ENCODE measurements around the gene ANK3.

ANK3 gene

GRCh38 chr10:60276232-60276631 lies 113.4 kb downstream of the ANK3 start:
- Histone ChIP-seq H3K18ac (ENCODE audit: low read length) (no peak overlapping the region), H3K14ac (ENCODE audit: low read length) (no peak overlapping the region), H3K9me3 (ENCODE audit: insufficient read depth, low read depth, low read length) (no peaks in the 10 kb centered on the region), H2BK12ac (ENCODE audit: low read length) (no peak overlapping the region), H3K79me2 (ENCODE audit: control insufficient read depth, insufficient read depth, low read length, poor library complexity) (no peaks in the 10 kb centered on the region), H4K12ac (ENCODE audit: low read depth, low read length) (no peak overlapping the region), H2AK5ac (ENCODE audit: low read length) (no peak overlapping the region), H3K79me1 (ENCODE audit: low read length) (peaks cover 3% of the 10 kb centered on the region), H3K36me3 (ENCODE audit: control insufficient read depth in 1 of 2, insufficient read depth in 2 of 2, low read length in 2 of 2) (no peaks in the 10 kb centered on the region), H2BK5ac (ENCODE audit: low read depth, low read length, poor library complexity) (no peak overlapping the region), H3K27me3 (ENCODE audit: insufficient read depth, low read length) (no peaks in the 10 kb centered on the region), H3K4me3 (ENCODE audit: low read depth, low read length) (no peak overlapping the region), H4K91ac (ENCODE audit: low read depth, low read length) (no peak overlapping the region), H2BK120ac (ENCODE audit: insufficient read depth, low read length, poor library complexity) (no peak overlapping the region), H3K4me2 (ENCODE audit: low read length) (no peak overlapping the region), H4K8ac (ENCODE audit: low read depth, low read length) (no peak overlapping the region), H3K23ac (ENCODE audit: low read length) (no peak overlapping the region), H2AFZ (ENCODE audit: insufficient read depth, low read length, poor library complexity) (no peak overlapping the region), H3K9ac (ENCODE audit: low read length) (no peak overlapping the region), H3K4ac (ENCODE audit: low read depth, low read length) (no peak overlapping the region), H3K4me1 (ENCODE audit: control insufficient read depth in 1 of 2, insufficient read depth in 2 of 2, low read length in 2 of 2) (peaks cover 0 to 3% of the 10 kb centered on the region in 2 experiments), H3K27ac (ENCODE audit: low read depth, low read length) (no peak overlapping the region)
- WGBS (ENCODE audit: extremely low coverage, insufficient coverage, insufficient read length) = no CpG with 5 or more reads among the region's 2 CpGs
- DNase-seq = no peak

GRCh38 chr10:60271319-60272040 lies 118.2 kb downstream of the ANK3 start:
- Histone ChIP-seq H2AFZ (ENCODE audit: insufficient read depth, low read length, poor library complexity) (no peak overlapping the region), H3K4ac (ENCODE audit: low read depth, low read length) (no peak overlapping the region), H4K12ac (ENCODE audit: low read depth, low read length) (no peak overlapping the region), H2BK5ac (ENCODE audit: low read depth, low read length, poor library complexity) (no peak overlapping the region), H3K27me3 (ENCODE audit: insufficient read depth, low read length) (no peaks in the 10 kb centered on the region), H2BK120ac (ENCODE audit: insufficient read depth, low read length, poor library complexity) (no peak overlapping the region), H3K4me1 (ENCODE audit: control insufficient read depth in 1 of 2, insufficient read depth in 2 of 2, low read length in 2 of 2) (no peaks in the 10 kb centered on the region), H3K79me1 (ENCODE audit: low read length) (no peaks in the 10 kb centered on the region), H2AK5ac (ENCODE audit: low read length) (no peak overlapping the region), H3K23ac (ENCODE audit: low read length) (no peak overlapping the region), H3K18ac (ENCODE audit: low read length) (no peak overlapping the region), H3K79me2 (ENCODE audit: control insufficient read depth, insufficient read depth, low read length, poor library complexity) (no peaks in the 10 kb centered on the region), H3K14ac (ENCODE audit: low read length) (no peak overlapping the region), H3K9me3 (ENCODE audit: insufficient read depth, low read depth, low read length) (no peaks in the 10 kb centered on the region), H3K9ac (ENCODE audit: low read length) (no peak overlapping the region), H3K36me3 (ENCODE audit: control insufficient read depth in 1 of 2, insufficient read depth in 2 of 2, low read length in 2 of 2) (no peaks in the 10 kb centered on the region), H4K8ac (ENCODE audit: low read depth, low read length) (no peak overlapping the region), H2BK12ac (ENCODE audit: low read length) (no peak overlapping the region), H3K27ac (ENCODE audit: low read depth, low read length) (no peak overlapping the region), H4K91ac (ENCODE audit: low read depth, low read length) (no peak overlapping the region), H3K4me2 (ENCODE audit: low read length) (no peak overlapping the region), H3K4me3 (ENCODE audit: low read depth, low read length) (no peak overlapping the region)
- no peak for DNase-seq
- WGBS (ENCODE audit: extremely low coverage, insufficient coverage, insufficient read length) = no CpG with 5 or more reads among the region's 4 CpGs

- Histone ChIP-seq H2BK12ac (ENCODE audit: low read length) (no peak overlapping the region), H2AK5ac (ENCODE audit: low read length) (no peak overlapping the region), H3K27me3 (ENCODE audit: insufficient read depth, low read length) (no peaks in the 10 kb centered on the region), H4K8ac (ENCODE audit: low read depth, low read length) (no peak overlapping the region), H2BK5ac (ENCODE audit: low read depth, low read length, poor library complexity) (no peak overlapping the region), H3K79me1 (ENCODE audit: low read length) (no peaks in the 10 kb centered on the region), H3K4ac (ENCODE audit: low read depth, low read length) (no peak overlapping the region), H3K4me1 (ENCODE audit: control insufficient read depth in 1 of 2, insufficient read depth in 2 of 2, low read length in 2 of 2) (no peaks in the 10 kb centered on the region), H3K14ac (ENCODE audit: low read length) (no peak overlapping the region), H3K79me2 (ENCODE audit: control insufficient read depth, insufficient read depth, low read length, poor library complexity) (no peaks in the 10 kb centered on the region), H2BK120ac (ENCODE audit: insufficient read depth, low read length, poor library complexity) (no peak overlapping the region), H3K4me2 (ENCODE audit: low read length) (no peak overlapping the region), H2AFZ (ENCODE audit: insufficient read depth, low read length, poor library complexity) (no peak overlapping the region), H3K9ac (ENCODE audit: low read length) (no peak overlapping the region), H3K23ac (ENCODE audit: low read length) (no peak overlapping the region), H3K27ac (ENCODE audit: low read depth, low read length) (no peak overlapping the region), H3K36me3 (ENCODE audit: control insufficient read depth in 1 of 2, insufficient read depth in 2 of 2, low read length in 2 of 2) (no peaks in the 10 kb centered on the region), H3K9me3 (ENCODE audit: insufficient read depth, low read depth, low read length) (no peaks in the 10 kb centered on the region), H3K4me3 (ENCODE audit: low read depth, low read length) (no peak overlapping the region), H4K91ac (ENCODE audit: low read depth, low read length) (no peak overlapping the region), H3K18ac (ENCODE audit: low read length) (no peak overlapping the region), H4K12ac (ENCODE audit: low read depth, low read length) (no peak overlapping the region)
- no CpG with 5 or more reads among the region's 1 CpG for WGBS (ENCODE audit: extremely low coverage, insufficient coverage, insufficient read length)
- no peak for DNase-seq
Measured at GRCh38 chr10:60270426-60270825, 119.2 kb downstream of the ANK3 start.

GRCh38 chr10:60267802-60268201 lies 121.9 kb downstream of the ANK3 start:
- no CpG with 5 or more reads among the region's 6 CpGs for WGBS (ENCODE audit: extremely low coverage, insufficient coverage, insufficient read length)
- H3K4me1 ChIP-seq (ENCODE audit: control insufficient read depth in 1 of 2, insufficient read depth in 2 of 2, low read length in 2 of 2) = peaks cover 0 to 3% of the 10 kb centered on the region in 2 experiments

More at GRCh38 chr10:60267802-60268201, 121.9 kb downstream of the ANK3 start:
- no peak overlapping the region for H2AFZ ChIP-seq (ENCODE audit: insufficient read depth, low read length, poor library complexity)
- no peak overlapping the region for H3K4ac ChIP-seq (ENCODE audit: low read depth, low read length)
- H4K12ac ChIP-seq (ENCODE audit: low read depth, low read length) = no peak overlapping the region
- H2BK5ac ChIP-seq (ENCODE audit: low read depth, low read length, poor library complexity) = no peak overlapping the region
- H3K79me1 ChIP-seq (ENCODE audit: low read length) = no peaks in the 10 kb centered on the region
- H3K4me3 ChIP-seq (ENCODE audit: low read depth, low read length) = no peak overlapping the region
- H2BK120ac ChIP-seq (ENCODE audit: insufficient read depth, low read length, poor library complexity) = no peak overlapping the region
- H3K23ac ChIP-seq (ENCODE audit: low read length) = no peak overlapping the region
- no peak overlapping the region for H2AK5ac ChIP-seq (ENCODE audit: low read length)
- H4K91ac ChIP-seq (ENCODE audit: low read depth, low read length) = no peak overlapping the region
- no peaks in the 10 kb centered on the region for H3K79me2 ChIP-seq (ENCODE audit: control insufficient read depth, insufficient read depth, low read length, poor library complexity)
- H3K14ac ChIP-seq (ENCODE audit: low read length) = no peak overlapping the region
- H4K8ac ChIP-seq (ENCODE audit: low read depth, low read length) = no peak overlapping the region
- no peaks in the 10 kb centered on the region for H3K27me3 ChIP-seq (ENCODE audit: insufficient read depth, low read length)
- H3K4me2 ChIP-seq (ENCODE audit: low read length) = no peak overlapping the region
- H2BK12ac ChIP-seq (ENCODE audit: low read length) = no peak overlapping the region
- DNase-seq = no peak
- no peak overlapping the region for H3K18ac ChIP-seq (ENCODE audit: low read length)
- H3K27ac ChIP-seq (ENCODE audit: low read depth, low read length) = no peak overlapping the region
- no peak overlapping the region for H3K9ac ChIP-seq (ENCODE audit: low read length)
- H3K36me3 ChIP-seq (ENCODE audit: control insufficient read depth in 1 of 2, insufficient read depth in 2 of 2, low read length in 2 of 2) = peaks cover 0 to 3% of the 10 kb centered on the region in 2 experiments
- no peaks in the 10 kb centered on the region for H3K9me3 ChIP-seq (ENCODE audit: insufficient read depth, low read depth, low read length)

All from trophoblast cell (in vitro differentiated cells and primary cell).